ENCODE results near the gene LY6G5C. TPM values are rescaled to one million over a fixed set of nuclear protein-coding genes. Genes with fewer than 3 reads are reported as not detected.

LY6G5C gene
- total and polyA plus RNA-seq, 2 of the 13 experiments (the other 11 are each of a cell fraction or from before 2014, with no cell fraction given) = 0.33 to 0.55 TPM

DNA sequence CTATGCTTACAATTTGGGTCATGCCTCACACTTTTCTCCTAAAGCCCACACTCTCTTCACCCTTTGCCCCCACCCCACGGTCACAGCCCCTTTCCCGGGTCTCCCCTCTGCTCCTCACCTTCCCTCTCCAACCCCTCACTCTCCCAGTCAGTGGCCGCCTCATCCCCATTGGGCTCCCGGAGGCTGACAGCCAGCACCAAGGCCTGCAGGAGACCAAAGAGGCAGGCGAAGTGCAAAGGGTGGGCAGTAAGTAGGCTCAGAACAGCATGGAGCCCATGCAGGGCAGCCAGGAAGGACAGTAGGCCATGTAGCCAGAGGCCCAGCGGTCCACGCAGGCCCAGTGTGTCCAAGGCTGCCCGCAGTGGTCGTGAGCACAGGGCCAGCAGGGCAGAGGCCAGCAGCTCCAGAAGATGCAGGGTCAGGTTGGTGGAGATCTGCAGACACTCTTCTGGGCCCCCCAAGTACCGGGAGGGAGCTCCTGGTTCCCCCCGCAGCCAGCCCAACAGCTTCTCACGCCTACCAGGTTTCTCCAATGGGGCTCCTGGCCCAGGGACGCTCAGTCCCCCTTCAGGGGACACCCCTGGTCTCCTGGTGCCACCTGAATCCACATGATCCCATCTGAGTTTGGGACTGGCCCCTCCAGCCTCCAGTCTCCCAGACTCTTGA is 21.8 kb downstream of the LY6G5C start (continued):
- TF ChIP-seq ATF7-NPFF (CRISPR knock-in tag; IDR thresholded peaks at IDR 0.05; ENCODE audit: low read depth) (no peak), KLF16 (CRISPR knock-in tag; IDR thresholded peaks at IDR 0.05) (no peak), ZNF703 (CRISPR knock-in tag; IDR thresholded peaks at IDR 0.05; ENCODE audit: borderline replicate concordance) (no peak), RXRB (CRISPR knock-in tag; IDR thresholded peaks at IDR 0.05; ENCODE audit: borderline replicate concordance) (no peak), FOXA3 (CRISPR knock-in tag; IDR thresholded peaks at IDR 0.05) (no peak), KDM4B (CRISPR knock-in tag; IDR thresholded peaks at IDR 0.05) (no peak), ZNF83 (CRISPR knock-in tag; IDR thresholded peaks at IDR 0.05; ENCODE audit: borderline replicate concordance) (peak; percentile 2; the same call in 1 of the 2 replicates), ZNF720 (CRISPR knock-in tag; IDR thresholded peaks at IDR 0.05) (no peak), POLR2AphosphoS2 (IDR thresholded peaks at IDR 0.05; ENCODE audit: low read depth, low read length) (no peak), ZNF678 (CRISPR knock-in tag; IDR thresholded peaks at IDR 0.05) (no peak), ZNF724P (CRISPR knock-in tag; IDR thresholded peaks at IDR 0.05; ENCODE audit: borderline replicate concordance) (no peak), XRCC5 (optimal IDR thresholded peaks at IDR 0.05; ENCODE audit: low read length) (no peak), ZNF354B (CRISPR knock-in tag; IDR thresholded peaks at IDR 0.05) (no peak), FOXA1 (IDR thresholded peaks at IDR 0.05) (no peak), FOXA1 (CRISPR knock-in tag; IDR thresholded peaks at IDR 0.05) (no peak)
- TF ChIP-seq, protein P1, sequence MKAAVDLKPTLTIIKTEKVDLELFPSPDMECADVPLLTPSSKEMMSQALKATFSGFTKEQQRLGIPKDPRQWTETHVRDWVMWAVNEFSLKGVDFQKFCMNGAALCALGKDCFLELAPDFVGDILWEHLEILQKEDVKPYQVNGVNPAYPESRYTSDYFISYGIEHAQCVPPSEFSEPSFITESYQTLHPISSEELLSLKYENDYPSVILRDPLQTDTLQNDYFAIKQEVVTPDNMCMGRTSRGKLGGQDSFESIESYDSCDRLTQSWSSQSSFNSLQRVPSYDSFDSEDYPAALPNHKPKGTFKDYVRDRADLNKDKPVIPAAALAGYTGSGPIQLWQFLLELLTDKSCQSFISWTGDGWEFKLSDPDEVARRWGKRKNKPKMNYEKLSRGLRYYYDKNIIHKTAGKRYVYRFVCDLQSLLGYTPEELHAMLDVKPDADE (CRISPR knock-in tag; IDR thresholded peaks at IDR 0.05) = no peak
- TF ChIP-seq, protein P2, sequence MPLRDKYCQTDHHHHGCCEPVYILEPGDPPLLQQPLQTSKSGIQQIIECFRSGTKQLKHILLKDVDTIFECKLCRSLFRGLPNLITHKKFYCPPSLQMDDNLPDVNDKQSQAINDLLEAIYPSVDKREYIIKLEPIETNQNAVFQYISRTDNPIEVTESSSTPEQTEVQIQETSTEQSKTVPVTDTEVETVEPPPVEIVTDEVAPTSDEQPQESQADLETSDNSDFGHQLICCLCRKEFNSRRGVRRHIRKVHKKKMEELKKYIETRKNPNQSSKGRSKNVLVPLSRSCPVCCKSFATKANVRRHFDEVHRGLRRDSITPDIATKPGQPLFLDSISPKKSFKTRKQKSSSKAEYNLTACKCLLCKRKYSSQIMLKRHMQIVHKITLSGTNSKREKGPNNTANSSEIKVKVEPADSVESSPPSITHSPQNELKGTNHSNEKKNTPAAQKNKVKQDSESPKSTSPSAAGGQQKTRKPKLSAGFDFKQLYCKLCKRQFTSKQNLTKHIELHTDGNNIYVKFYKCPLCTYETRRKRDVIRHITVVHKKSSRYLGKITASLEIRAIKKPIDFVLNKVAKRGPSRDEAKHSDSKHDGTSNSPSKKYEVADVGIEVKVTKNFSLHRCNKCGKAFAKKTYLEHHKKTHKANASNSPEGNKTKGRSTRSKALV (CRISPR knock-in tag; IDR thresholded peaks at IDR 0.05) = no peak
- TF ChIP-seq, protein P3, sequence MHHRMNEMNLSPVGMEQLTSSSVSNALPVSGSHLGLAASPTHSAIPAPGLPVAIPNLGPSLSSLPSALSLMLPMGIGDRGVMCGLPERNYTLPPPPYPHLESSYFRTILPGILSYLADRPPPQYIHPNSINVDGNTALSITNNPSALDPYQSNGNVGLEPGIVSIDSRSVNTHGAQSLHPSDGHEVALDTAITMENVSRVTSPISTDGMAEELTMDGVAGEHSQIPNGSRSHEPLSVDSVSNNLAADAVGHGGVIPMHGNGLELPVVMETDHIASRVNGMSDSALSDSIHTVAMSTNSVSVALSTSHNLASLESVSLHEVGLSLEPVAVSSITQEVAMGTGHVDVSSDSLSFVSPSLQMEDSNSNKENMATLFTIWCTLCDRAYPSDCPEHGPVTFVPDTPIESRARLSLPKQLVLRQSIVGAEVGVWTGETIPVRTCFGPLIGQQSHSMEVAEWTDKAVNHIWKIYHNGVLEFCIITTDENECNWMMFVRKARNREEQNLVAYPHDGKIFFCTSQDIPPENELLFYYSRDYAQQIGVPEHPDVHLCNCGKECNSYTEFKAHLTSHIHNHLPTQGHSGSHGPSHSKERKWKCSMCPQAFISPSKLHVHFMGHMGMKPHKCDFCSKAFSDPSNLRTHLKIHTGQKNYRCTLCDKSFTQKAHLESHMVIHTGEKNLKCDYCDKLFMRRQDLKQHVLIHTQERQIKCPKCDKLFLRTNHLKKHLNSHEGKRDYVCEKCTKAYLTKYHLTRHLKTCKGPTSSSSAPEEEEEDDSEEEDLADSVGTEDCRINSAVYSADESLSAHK (CRISPR knock-in tag; IDR thresholded peaks at IDR 0.05; ENCODE audit: borderline replicate concordance) = no peak
- TF ChIP-seq, protein P4, sequence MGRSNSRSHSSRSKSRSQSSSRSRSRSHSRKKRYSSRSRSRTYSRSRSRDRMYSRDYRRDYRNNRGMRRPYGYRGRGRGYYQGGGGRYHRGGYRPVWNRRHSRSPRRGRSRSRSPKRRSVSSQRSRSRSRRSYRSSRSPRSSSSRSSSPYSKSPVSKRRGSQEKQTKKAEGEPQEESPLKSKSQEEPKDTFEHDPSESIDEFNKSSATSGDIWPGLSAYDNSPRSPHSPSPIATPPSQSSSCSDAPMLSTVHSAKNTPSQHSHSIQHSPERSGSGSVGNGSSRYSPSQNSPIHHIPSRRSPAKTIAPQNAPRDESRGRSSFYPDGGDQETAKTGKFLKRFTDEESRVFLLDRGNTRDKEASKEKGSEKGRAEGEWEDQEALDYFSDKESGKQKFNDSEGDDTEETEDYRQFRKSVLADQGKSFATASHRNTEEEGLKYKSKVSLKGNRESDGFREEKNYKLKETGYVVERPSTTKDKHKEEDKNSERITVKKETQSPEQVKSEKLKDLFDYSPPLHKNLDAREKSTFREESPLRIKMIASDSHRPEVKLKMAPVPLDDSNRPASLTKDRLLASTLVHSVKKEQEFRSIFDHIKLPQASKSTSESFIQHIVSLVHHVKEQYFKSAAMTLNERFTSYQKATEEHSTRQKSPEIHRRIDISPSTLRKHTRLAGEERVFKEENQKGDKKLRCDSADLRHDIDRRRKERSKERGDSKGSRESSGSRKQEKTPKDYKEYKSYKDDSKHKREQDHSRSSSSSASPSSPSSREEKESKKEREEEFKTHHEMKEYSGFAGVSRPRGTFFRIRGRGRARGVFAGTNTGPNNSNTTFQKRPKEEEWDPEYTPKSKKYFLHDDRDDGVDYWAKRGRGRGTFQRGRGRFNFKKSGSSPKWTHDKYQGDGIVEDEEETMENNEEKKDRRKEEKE (IDR thresholded peaks at IDR 0.05) = no peak
